GM15510 (cell line): Measurements from ENCODE around the gene TCERG1L.

ENCODE experiments used
- POLR2A ChIP-seq: IDR thresholded peaks from 3 replicates; pipeline ENCODE4 v1.6.1; 2011; ENCODE audit warnings: borderline replicate concordance; ENCODE audit not compliant: insufficient read length; ENCODE audit errors: extremely low read depth

TCERG1L gene

DNA sequence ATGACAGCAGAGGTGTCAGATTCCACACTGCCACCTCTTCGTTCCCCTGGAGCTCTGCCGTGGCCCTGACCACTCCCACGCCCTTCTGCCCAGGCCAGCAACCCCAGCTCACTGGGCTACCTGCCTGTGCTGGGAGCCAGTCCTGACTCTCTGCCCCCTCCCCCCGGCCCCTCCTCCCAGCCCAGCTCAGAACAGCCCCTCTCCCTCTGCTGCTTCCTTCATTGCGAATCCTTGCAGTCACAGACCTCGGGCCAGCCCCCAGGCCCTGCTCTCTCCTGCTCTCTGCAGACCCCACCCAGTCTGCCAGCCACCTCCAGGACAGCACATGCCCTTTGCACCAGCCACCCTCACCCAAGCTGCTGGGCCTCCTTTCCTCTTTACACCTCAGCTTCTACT, 60.4 kb downstream of the TCERG1L start:
- TF ChIP-seq POLR2A = no peak

DNA sequence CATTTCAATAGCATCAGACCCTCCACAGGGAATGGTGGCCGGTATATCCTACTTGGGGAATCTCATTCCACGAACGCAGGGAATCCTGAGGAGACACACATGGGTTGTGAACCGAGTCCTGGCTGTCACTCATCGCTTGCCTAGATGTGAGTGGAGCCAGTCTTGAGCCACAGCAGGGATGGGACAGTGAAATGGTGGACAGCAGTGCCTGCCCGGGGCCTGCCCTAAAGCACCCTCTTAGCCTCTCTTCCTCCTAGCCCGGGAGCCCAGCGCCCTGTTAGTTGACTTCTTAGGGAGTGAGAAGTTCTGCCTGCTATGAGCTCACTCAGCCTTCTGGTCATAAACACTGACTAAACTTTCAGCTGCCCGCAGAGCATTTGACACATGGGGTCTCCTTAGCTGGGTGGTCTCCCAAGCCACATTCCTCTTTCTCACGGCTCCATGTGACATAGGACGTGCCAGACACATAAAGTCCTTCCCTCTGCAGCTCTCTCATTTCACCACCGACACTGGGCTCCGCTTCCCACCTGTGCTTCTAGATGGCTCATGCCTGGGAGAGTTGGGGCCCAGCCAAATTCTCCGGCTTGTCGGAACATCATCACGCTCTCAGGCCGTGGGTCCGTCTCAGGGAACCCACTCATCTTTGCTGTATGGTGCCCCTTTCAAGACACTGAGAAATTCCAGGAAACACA, 60.9 kb downstream of the TCERG1L start:
- no peak for TF ChIP-seq POLR2A

DNA sequence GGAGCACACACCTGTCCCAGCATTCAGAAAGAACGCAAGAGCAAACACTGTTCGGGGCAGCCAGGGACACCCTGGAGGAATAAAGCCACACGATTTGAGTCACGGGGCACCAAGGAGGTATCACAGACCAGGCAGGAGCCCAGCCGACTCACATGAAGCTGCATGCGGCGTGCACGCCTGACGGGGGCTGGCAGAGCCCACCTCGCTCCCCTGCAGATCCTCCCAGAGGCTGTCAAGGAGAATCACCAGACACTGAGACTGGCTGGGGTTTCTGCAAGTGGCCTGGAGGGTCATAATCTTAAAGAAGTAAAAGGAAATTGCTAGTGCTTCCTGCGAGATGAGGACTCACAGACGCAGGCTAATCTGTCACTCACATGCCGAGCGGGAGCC, 61.6 kb downstream of the TCERG1L start:
- no peak for TF ChIP-seq POLR2A

DNA sequence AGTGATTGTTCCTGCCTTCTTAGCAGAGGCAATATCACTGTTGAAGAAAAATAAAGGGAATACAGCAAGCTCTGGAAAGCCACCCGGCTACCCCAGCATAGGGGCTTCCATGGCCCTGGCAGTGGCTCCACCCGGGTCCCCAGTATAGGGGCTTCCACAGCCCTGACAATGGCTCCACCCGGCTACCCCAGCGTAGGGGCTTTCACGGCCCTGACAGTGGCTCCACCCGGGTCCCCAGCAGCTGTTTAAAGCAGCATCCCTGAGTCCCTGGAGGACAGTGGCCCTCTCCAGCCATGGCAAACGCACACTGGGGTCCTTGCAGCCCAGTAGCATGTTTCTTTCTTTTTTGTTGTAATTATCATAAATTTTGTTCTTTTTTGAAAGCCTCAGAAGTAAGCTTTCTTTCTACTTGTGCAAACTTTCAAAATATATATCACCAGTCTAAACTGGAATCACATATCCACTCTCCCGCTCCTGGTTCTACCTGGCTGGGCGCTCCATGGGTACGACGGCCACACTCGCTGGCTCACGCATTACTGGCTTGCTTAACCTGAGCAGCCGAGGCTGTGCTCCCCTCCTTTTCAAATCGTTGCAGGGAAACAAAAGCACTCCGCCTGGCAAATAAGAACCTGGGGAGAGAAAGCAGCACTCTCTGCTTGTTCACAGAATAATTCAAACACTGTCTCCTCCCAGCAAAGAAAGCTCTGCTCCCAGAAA, 62.1 kb downstream of the TCERG1L start:
- no peak for TF ChIP-seq POLR2A

DNA sequence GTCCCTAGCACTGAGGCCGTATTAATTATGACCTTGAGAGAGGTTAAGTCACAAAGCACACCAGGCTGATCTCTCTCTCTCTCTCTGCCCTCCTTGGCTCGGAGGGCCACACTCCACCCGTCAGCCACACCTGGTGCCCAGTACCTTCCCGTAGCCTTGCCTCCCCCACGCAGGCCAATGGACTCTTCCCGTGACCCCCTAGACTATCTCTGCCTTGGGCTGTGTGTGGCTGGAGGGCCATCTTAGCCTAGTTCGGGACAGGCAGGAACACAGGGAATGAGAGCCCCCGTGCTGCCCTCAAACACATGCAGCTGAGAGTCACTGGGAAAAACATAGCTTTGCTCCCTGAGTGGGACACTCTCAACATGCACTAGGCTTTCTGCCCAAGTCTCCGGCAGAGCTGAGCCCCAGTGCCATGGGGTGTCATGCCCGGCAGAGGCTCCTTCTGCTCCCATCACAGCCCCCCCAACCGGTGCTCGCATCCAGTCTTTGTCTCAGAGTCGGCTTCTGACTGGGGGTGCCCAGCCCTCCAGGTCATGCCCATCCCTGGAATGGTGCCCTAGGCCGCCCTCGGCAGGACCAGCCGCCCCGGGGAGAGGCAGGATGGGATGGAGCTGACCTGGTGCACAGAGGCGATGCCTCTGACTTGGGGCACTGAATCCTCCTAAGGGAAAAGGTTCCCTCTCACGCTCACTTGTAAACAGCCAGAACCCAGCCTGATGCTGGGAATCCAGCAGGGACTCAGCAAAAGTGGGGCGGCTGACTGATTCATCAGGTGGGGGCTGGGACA, 63.0 kb downstream of the TCERG1L start:
- no peak for TF ChIP-seq POLR2A

DNA sequence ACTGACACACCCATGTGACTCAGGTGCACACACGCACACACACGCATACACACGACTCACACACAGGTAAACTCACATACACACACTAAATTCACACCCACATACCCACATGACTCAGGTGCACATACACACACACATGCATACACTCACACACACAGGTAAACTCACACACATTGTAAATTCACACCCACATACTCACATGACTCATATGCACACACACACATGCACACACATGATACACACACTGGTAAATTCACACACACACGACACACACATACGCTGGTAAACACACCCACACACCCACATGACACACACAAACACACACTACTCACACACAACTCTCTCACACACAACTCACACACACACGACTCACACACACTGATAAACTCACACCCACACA, 63.6 kb downstream of the TCERG1L start:
- no peak for TF ChIP-seq POLR2A

DNA sequence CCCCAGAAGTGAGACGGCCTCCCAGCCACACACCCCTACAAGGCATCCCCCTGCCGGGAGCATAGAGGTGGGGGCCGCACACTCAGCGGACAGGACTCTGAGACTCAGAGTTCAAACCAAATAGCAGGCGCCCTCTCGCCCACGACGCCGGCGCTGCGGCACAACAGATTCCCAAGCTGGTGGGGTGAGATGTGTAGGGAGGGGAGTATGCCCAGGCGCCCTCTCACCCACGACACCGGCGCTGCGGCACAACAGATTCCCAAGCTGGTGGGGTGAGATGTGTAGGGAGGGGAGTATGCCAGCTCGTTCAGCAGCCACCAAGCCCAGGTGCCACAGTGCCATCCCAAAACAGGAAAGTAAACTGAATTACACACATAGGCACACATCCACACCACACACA, 64.7 kb downstream of the TCERG1L start:
- TF ChIP-seq POLR2A = no peak

DNA sequence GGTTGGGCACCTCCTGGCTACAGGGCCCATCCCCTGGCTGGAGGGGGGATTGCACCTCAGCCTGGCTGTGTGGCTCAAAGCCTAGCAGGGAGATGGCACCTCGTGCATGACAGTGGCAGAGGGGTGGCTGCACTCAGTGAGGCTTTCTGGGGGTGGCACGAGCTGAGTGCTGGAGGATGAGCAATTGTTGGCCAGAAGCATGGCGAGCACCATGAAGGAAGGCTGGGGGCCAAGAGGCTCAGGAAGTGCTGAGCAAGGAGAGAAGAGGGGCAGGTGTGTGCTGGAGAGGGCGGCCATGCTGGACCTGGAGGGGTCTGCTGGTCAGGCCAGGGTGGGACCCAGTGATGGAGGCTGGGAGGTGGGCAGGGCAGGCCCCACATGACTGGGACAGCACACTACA, 65.4 kb downstream of the TCERG1L start:
- no peak for TF ChIP-seq POLR2A

DNA sequence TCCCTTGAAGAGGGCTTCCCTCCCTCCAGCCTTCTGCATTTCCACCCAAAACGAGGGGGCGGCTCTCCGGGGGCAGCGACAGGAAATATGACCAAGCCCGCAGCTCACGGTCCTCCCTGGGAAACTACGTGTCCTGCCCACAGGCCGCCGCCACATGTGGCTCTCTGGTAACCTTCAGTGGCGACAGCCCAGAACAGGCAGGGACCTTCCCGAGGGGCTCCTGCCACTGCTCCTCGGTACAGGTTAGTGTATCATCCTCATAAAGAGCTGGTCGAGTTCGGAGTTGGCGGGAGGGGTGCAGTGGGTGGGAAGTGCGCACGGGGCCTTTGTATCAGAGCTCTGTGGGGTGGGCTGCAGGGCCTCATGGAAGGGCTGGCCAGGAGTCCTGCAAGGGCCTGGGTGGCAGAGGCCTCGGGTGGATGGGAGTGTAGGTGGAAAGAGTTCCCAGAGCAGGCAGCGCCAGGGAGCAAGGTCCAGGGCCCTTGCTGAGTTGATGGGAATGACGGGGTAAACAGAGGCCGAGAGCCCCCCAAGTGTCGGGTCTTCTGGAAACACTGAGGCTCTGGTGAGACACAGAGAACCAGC, 66.0 kb downstream of the TCERG1L start:
- no peak for TF ChIP-seq POLR2A

DNA sequence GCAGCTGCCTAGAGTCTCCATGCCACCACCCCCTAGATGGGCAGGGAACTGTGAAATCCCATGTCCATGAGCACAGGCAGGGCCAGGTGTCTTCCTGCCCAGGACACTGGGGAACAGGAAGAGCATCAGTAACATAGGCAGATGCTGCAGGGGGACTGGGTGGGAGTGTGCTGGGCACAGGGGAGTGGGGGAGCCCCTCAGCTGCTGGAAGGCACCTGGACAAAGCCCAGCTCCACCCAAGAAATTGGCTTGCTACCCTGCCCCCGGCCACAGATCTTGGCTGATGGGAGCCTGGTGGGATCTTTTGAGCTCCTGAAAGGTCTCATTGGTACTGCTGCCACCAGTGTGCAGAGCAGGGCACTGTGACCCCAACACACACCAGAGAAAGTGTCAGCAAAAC, 66.7 kb downstream of the TCERG1L start:
- no peak for TF ChIP-seq POLR2A

DNA sequence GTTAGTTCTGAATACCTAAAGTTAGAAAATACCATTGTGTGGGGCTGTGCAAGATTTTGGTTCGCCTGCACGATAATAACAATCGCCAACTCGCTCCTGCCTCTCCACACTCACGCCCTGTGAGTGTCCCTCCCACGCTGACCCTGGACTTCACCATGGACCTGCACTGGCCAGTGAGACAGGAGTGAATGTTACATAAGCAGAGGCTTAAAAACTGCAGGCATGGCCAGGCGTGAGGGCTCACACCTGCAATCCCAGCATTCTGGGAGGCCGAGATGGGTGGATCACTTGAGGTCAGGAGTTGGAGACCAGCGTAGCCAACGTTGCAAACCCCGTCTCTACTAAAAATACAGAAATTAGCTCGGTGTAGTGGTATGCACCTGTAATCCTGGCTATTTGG, 68.4 kb downstream of the TCERG1L start:
- TF ChIP-seq POLR2A = no peak

DNA sequence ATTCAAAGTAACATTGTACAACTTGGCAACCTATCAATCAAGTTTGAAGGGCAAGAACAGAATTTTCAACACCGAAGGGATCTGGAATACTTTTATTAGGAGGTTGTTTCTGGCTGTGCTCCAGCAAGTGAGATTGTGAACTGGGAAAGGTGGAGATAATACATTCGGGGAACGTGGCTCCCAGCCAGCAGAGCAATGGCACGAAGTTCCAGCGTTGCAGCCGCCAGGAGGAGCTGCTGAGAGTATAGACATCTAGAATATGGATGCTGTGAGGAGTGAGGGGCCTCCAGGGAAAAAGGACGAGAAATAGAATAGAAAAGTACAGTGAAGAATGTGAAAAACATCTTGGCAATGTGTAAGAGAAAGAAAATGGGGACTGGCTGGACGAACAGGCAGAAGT, 69.5 kb downstream of the TCERG1L start:
- no peak for TF ChIP-seq POLR2A

DNA sequence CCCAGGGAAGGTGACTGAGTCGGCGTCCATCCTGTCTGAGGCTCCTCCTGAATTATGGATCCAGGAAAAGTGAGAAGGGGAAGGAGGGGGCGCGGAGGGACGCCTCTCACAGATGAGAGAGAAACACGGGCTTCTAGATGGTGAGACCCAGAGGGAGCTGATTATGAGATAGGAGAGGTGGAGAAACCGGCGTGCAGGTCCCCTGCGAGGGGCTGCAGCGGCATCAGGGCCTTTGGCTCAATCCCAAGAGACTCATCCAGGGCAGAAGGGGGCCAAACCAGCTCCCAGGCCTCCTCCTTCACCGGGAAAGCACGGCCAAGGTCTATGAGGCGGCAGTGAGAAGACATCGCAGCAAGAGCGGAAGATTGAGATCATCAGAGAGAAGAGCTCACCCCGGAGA, 70.8 kb downstream of the TCERG1L start:
- no peak for TF ChIP-seq POLR2A

DNA sequence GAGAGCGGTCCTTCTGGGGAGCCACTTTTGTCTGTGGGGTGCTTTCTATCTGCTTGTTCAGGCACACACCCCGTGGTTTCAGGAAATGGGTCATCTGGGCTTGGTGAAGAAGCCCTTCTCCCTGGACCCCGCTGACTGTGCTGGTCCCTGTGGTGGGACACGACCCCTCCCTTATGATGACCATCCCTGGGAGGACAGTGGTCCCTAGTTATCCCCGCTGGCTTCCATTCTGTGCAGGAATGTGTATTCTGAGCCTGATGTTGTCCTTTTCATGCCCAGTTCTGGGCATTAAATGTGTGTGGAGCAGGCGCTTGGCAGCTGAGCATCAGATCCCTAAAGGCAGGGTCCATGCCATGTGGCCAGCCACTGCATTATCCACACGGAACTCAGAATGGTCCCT, 71.6 kb downstream of the TCERG1L start:
- no peak for TF ChIP-seq POLR2A

DNA sequence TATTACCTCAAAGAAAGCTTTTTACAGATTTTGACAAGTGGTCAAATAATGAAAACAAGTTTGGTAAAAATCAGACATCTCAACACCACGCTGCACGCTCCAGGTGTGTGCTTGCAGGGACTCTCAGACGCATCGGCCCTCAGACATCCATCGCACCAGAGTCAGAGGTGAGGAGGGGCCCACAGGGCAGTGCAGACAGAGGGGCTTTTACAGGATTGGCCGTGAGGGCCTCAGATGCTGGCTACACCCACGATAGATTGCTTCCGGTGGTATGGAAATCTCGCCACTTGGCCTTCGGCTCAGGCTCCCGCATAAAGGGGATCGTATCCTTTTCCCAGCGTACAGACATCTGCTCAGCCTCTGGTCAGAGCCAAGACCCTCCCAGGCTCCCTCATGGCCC, 72.1 kb downstream of the TCERG1L start:
- no peak for TF ChIP-seq POLR2A
